ES-I3 (cell line): ENCODE results near the gene YPEL5.

Experiments
- H3K36me3 ChIP-seq: 2 replicates; pipeline ENCODE4 v1.6.1; 2013; ENCODE audit warnings: mild to moderate bottlenecking, low read length, control low read depth, moderate library complexity; ENCODE audit not compliant: insufficient read depth
- H3K4me1 ChIP-seq: 2 replicates; pipeline ENCODE4 v1.6.1; 2013; ENCODE audit warnings: mild to moderate bottlenecking, control low read depth, low read length; ENCODE audit not compliant: insufficient read depth
- H3K9ac ChIP-seq: 2 replicates; pipeline ENCODE4 v1.6.1; 2013; ENCODE audit warnings: low read depth, mild to moderate bottlenecking, low read length, moderate library complexity
- H3K9me3 ChIP-seq: 2 replicates; pipeline ENCODE4 v1.6.1; 2013; ENCODE audit warnings: mild to moderate bottlenecking, low read length, moderate library complexity; ENCODE audit not compliant: control insufficient read depth, insufficient read depth

YPEL5 gene

GRCh38 chr2:30165050-30165520 lies 18.3 kb downstream of the YPEL5 start:
- Histone ChIP-seq H3K36me3 (no peaks in the 10 kb centered on the region), H3K4me1 (0 out of 2 replicates have a peak, but pooled peaks cover 6% of the 10 kb centered on the region), H3K9ac (no peak overlapping the region), H3K9me3 (no peaks in the 10 kb centered on the region)

DNA sequence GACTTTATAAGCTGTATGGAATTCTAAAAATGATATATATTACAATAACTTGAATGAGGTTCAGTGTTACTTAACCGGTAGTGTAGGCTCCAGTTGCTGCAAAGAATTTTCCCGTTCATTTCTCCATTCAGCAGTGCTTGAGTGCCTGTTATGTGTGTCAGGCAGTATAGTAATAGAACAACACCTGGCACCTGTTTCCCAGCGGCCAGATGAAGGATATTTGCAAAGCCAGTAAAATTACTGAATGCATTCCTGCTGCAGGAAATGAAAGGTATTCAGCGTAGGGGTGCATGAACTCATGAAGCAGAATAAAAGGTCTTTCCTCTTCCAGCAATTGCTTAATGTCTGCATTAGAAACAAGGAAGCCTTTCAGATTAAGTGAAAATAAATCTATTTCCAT lies 18.8 kb downstream of the YPEL5 start:
- Histone ChIP-seq H3K9ac (no peak overlapping the region), H3K36me3 (no peaks in the 10 kb centered on the region), H3K9me3 (no peaks in the 10 kb centered on the region), H3K4me1 (0 out of 2 replicates have a peak, but pooled peaks cover 6% of the 10 kb centered on the region)

GRCh38 chr2:30172627-30173026 lies 25.8 kb downstream of the YPEL5 start:
- H3K9ac ChIP-seq: no peak overlapping the region
- H3K4me1 ChIP-seq: no peaks in the 10 kb centered on the region

GRCh38 chr2:30177440-30177839 lies 30.6 kb downstream of the YPEL5 start:
- Histone ChIP-seq H3K9me3 (no peaks in the 10 kb centered on the region), H3K36me3 (no peaks in the 10 kb centered on the region), H3K9ac (no peak overlapping the region), H3K4me1 (no peaks in the 10 kb centered on the region)

More at GRCh38 chr2:30172627-30173026, 25.8 kb downstream of the YPEL5 start:
- H3K36me3 ChIP-seq: no peaks in the 10 kb centered on the region
- H3K9me3 ChIP-seq: no peaks in the 10 kb centered on the region

GRCh38 chr2:30177956-30178355 lies 31.1 kb downstream of the YPEL5 start:
- no peaks in the 10 kb centered on the region for H3K9me3 ChIP-seq
- H3K9ac ChIP-seq: no peak overlapping the region
- no peaks in the 10 kb centered on the region for H3K36me3 ChIP-seq
- H3K4me1 ChIP-seq: no peaks in the 10 kb centered on the region

DNA sequence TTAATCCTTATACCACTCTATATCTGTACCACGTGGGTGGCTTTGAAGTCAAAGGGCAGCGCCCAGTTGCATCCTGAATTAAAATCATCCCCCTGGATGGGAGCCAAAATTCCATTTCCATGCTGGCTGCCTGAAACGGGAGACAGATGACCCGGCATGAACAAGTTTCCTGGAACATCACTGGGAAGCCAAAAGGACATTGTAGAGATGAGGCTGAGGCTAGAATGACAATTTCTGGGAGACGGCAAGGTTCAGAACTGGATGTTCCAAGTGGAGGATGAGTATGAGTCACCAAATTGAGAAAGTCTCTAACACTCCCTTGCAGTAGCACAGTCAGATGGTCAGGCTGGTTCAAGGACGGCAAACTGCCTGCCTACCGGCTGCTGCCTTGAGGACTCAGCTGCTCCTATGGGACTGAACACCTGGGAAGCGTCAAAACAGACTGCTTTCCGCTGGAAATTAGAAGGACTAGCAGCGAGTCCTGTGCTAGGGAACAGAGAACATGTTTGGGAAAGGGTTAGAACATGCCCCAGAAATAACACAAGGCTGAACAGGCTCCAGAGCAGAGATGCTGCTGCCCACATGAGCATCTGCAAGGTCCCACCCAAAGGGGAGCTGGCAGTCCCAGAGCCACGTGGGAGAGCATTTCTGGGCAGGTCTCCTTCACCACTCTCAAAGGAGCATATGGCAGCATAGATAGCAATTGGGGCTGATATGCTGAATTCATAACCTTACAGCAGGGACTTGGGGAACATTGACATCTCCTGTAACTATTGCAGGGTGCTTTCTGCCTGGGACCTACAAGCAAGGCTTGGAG lies 32.0 kb downstream of the YPEL5 start:
- Histone ChIP-seq H3K9ac (no peak overlapping the region), H3K9me3 (no peaks in the 10 kb centered on the region), H3K4me1 (no peaks in the 10 kb centered on the region), H3K36me3 (no peaks in the 10 kb centered on the region)

DNA sequence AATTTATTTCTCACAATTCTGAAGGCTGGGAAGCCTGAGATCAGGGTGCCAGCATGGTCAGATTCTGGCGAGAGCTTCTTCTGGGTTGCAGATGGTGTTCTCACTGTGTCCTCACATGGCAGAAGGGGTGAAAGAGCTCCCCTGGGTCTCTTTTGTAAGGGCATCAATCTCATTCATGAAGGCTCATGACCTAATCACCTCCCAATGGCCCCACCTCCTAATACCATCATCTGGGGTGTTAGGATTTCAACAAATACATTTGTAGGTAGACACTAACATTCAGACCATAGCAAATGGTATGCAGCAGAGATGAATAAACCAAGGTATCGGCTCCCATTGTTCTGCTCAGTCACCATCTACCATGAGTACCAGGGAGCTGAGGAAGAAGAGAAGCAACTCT lies 32.7 kb downstream of the YPEL5 start:
- no peaks in the 10 kb centered on the region for H3K4me1 ChIP-seq
- H3K9me3 ChIP-seq: no peaks in the 10 kb centered on the region
- H3K9ac ChIP-seq: no peak overlapping the region
- no peaks in the 10 kb centered on the region for H3K36me3 ChIP-seq

- H3K9ac ChIP-seq: no peak overlapping the region
- no peaks in the 10 kb centered on the region for H3K9me3 ChIP-seq
- H3K36me3 ChIP-seq: no peaks in the 10 kb centered on the region
- no peaks in the 10 kb centered on the region for H3K4me1 ChIP-seq
Observed at GRCh38 chr2:30180226-30180625, 33.4 kb downstream of the YPEL5 start.

- no peaks in the 10 kb centered on the region for H3K36me3 ChIP-seq
- no peaks in the 10 kb centered on the region for H3K4me1 ChIP-seq
- no peaks in the 10 kb centered on the region for H3K9me3 ChIP-seq
- no peak overlapping the region for H3K9ac ChIP-seq
Observed at GRCh38 chr2:30181176-30181575, 34.4 kb downstream of the YPEL5 start.

DNA sequence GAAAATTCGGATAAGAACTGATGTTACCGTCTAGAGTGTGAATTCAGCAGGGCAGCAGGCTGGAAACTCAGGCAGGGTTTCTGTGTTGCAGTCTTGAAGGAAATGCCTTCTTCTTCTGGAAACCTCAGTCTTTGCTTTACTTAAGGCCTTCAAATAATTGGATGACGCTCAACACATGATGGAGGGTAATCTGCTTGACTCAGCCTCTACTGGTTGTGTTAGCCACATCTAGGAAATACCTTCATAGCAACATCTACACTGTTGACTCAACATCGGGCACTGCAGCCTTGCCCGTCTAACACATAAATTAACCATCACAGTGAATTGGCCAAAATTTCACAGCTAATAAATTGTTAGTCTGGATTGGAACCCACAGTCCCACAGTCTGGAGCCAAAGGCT lies 37.2 kb downstream of the YPEL5 start:
- Histone ChIP-seq H3K4me1 (no peaks in the 10 kb centered on the region), H3K36me3 (no peaks in the 10 kb centered on the region), H3K9me3 (no peaks in the 10 kb centered on the region), H3K9ac (no peak overlapping the region)

- Histone ChIP-seq H3K4me1 (no peaks in the 10 kb centered on the region), H3K36me3 (no peaks in the 10 kb centered on the region), H3K9ac (no peak overlapping the region), H3K9me3 (no peaks in the 10 kb centered on the region)
Observed at GRCh38 chr2:30185178-30185577, 38.4 kb downstream of the YPEL5 start.

GRCh38 chr2:30188292-30188691 lies 41.5 kb downstream of the YPEL5 start:
- Histone ChIP-seq H3K36me3 (no peaks in the 10 kb centered on the region), H3K9me3 (no peaks in the 10 kb centered on the region), H3K9ac (no peak overlapping the region), H3K4me1 (peaks cover 4% of the 10 kb centered on the region; the same call in 1 of the 2 replicates)

- Histone ChIP-seq H3K9me3 (no peaks in the 10 kb centered on the region), H3K36me3 (no peaks in the 10 kb centered on the region), H3K9ac (no peak overlapping the region), H3K4me1 (peaks cover 7% of the 10 kb centered on the region; the same call in 1 of the 2 replicates)
Observed at GRCh38 chr2:30190637-30191036, 43.8 kb downstream of the YPEL5 start.

GRCh38 chr2:30191107-30191506 lies 44.3 kb downstream of the YPEL5 start:
- Histone ChIP-seq H3K4me1 (peaks cover 7% of the 10 kb centered on the region; the same call in 1 of the 2 replicates), H3K9me3 (no peaks in the 10 kb centered on the region), H3K36me3 (no peaks in the 10 kb centered on the region), H3K9ac (no peak overlapping the region)

DNA sequence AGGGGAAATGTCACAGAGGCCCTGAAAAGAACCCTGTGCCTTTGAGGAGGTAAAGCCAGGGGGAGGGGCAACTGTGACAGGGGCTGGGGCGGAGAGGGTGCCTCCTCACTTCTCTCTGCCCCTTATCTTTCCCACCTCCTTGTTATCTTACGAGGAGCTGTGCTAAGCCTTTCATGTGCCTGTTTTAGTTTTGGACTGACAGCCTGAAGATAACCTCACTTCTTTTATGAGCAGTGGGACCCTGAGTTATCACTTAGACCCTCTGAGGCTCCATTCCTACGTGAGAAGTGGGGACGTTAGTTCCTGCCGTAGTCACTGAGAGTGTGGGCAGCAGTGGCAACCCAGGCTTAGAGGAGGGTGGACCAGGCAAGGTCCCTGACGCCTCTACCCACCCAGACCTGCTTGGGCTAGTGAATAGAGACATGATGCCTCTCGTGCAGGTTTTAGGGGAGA lies 45.0 kb downstream of the YPEL5 start:
- Histone ChIP-seq H3K9me3 (no peaks in the 10 kb centered on the region), H3K9ac (no peak overlapping the region), H3K4me1 (peaks cover 7% of the 10 kb centered on the region; the same call in 1 of the 2 replicates), H3K36me3 (no peaks in the 10 kb centered on the region)
